Glutamatergic neuron (in vitro differentiated cells): Measurements from ENCODE around the gene NYAP2. TPM values are rescaled to one million over a fixed set of nuclear protein-coding genes. Genes with fewer than 3 reads are reported as not detected.

Source experiments
- DNase-seq: peaks from one replicate; pipeline ENCODE4 v3.0.0; 2022
- H3K27ac Mint-ChIP-seq: one replicate; pipeline ENCODE4 v1.8.0; 2020; ENCODE audit warnings: mild to moderate bottlenecking, mixed read lengths, inconsistent platforms; ENCODE audit not compliant: unreplicated experiment
- H3K27me3 Mint-ChIP-seq: one replicate; pipeline ENCODE4 v1.8.0; 2020; ENCODE audit warnings: mild to moderate bottlenecking, moderate library complexity, mixed read lengths, inconsistent platforms; ENCODE audit not compliant: unreplicated experiment
- H3K36me3 Mint-ChIP-seq: one replicate; pipeline ENCODE4 v1.8.0; 2020; ENCODE audit warnings: mild to moderate bottlenecking, mixed read lengths, inconsistent platforms; ENCODE audit not compliant: unreplicated experiment
- H3K4me1 Mint-ChIP-seq: one replicate; pipeline ENCODE4 v1.8.0; 2020; ENCODE audit warnings: mild to moderate bottlenecking, low read depth, mixed read lengths, inconsistent platforms; ENCODE audit not compliant: unreplicated experiment
- H3K4me3 Mint-ChIP-seq: one replicate; pipeline ENCODE4 v1.8.0; 2020; ENCODE audit warnings: mild to moderate bottlenecking, mixed read lengths, inconsistent platforms; ENCODE audit not compliant: unreplicated experiment
- H3K9me3 Mint-ChIP-seq: one replicate; pipeline ENCODE4 v1.8.0; 2020; ENCODE audit warnings: mild to moderate bottlenecking, moderate library complexity, mixed read lengths, inconsistent platforms; ENCODE audit not compliant: unreplicated experiment
- total RNA-seq: library from RNA; stranded (reverse); fragmentation: NEBNext Ultra II Directional; extraction: Animal tissue kit (Norgen Biotek cat#: 25700); gene quantifications from one replicate; pipeline ENCODE4 v1.2.1, GENCODE V29; 2021; ENCODE audit not compliant: unreplicated experiment
- TF ChIP-seq, protein P1 (sequence below): fragments of 200-600 bp; sonication (generic); IDR thresholded peaks from one replicate; pipeline ENCODE4 v1.5.0; 2021; ENCODE audit not compliant: partially characterized antibody, unreplicated experiment

The NYAP2 gene
- total RNA-seq, 1 donor from 2014 or later: 0.32 TPM

DNA sequence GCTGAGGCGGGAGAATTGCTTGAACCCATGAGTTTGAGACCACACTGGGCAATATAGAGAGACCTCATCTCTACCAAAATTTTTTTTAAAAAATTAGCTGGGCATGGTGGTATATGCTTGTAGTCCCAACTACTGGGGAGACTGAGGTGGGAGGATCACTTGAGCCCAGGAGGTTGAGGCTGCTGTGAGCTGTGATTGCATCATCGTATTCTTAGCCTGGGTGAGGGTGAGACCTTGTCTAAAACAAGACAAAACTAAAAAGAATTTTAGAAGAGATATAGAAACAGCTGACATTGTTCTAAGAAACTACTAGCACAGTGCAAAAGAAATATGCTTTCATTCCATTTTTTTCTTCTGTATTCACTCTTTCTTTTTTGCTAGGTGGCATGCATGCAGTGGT is 298.4 kb downstream of the NYAP2 start:
- no peaks in the 10 kb centered on the region for H3K9me3 Mint-ChIP-seq
- DNase-seq: no peak
- no peak overlapping the region for H3K27ac Mint-ChIP-seq
- no peak overlapping the region for H3K4me3 Mint-ChIP-seq
- TF ChIP-seq, protein P1, sequence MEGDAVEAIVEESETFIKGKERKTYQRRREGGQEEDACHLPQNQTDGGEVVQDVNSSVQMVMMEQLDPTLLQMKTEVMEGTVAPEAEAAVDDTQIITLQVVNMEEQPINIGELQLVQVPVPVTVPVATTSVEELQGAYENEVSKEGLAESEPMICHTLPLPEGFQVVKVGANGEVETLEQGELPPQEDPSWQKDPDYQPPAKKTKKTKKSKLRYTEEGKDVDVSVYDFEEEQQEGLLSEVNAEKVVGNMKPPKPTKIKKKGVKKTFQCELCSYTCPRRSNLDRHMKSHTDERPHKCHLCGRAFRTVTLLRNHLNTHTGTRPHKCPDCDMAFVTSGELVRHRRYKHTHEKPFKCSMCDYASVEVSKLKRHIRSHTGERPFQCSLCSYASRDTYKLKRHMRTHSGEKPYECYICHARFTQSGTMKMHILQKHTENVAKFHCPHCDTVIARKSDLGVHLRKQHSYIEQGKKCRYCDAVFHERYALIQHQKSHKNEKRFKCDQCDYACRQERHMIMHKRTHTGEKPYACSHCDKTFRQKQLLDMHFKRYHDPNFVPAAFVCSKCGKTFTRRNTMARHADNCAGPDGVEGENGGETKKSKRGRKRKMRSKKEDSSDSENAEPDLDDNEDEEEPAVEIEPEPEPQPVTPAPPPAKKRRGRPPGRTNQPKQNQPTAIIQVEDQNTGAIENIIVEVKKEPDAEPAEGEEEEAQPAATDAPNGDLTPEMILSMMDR: no peak
- H3K4me1 Mint-ChIP-seq: no peaks in the 10 kb centered on the region
- H3K36me3 Mint-ChIP-seq: no peaks in the 10 kb centered on the region
- no peaks in the 10 kb centered on the region for H3K27me3 Mint-ChIP-seq
